ENCODE measurements around the gene PJA1.
A peak's percentile ranks its signal among the peaks of the same experiment; 100 is the strongest.

PJA1 gene

DNA sequence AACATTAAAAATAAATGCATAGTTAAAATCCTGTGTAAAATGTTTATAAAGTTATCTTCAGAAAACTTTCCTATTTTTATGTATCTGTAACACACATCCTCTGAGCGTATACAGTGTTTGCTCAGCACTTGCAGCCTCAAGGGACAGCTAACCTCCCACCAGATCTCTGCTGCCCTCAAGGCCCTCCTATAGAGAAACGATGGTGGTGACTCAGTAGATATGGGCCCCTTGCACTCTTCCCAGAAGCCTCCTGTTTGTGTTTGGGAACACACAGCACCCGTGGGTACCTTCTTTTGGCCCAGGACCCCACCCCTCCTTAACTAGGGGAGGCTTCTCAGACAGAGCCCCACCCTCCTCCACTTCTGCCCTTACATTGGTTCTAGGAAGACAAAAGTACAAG lies 26.7 kb downstream of the PJA1 start:
- Histone ChIP-seq H3K9me3 (replicated peaks; ENCODE audit: low read length) (no peaks in the 10 kb centered on the region), H3K4me2 (ENCODE audit: low read length) (no peak overlapping the region), H3K27me3 (ENCODE audit: control insufficient read depth, insufficient read depth, low read length) (peaks cover 28% of the 10 kb centered on the region), H3K36me3 (ENCODE audit: insufficient read depth, low read length) (no peaks in the 10 kb centered on the region), H3K9ac (ENCODE audit: low read depth, low read length) (no peak overlapping the region), H3K4me1 (ENCODE audit: control insufficient read depth, insufficient read depth, low read length) (peaks cover 10% of the 10 kb centered on the region), H3K4me3 (ENCODE audit: low read length) (no peak overlapping the region)

DNA sequence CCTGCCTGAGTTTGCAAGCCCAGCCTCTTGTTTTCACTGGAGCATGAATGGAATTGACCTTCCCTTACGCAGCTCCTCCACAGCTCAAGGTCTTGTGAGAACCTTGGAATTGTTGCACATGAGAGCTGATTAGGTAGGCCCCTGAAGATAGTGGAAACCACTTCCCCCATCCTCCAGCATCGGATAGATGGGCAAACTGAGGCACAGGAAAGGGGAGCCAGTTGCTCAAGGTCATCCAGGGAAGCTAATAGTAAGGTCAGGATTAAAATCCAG lies 27.2 kb downstream of the PJA1 start:
- H3K27me3 ChIP-seq (ENCODE audit: control insufficient read depth, insufficient read depth, low read length): peaks cover 30% of the 10 kb centered on the region
- H3K9ac ChIP-seq (ENCODE audit: low read depth, low read length): no peak overlapping the region
- H3K36me3 ChIP-seq (ENCODE audit: insufficient read depth, low read length): no peaks in the 10 kb centered on the region
- H3K9me3 ChIP-seq (replicated peaks; ENCODE audit: low read length): no peaks in the 10 kb centered on the region
- peaks cover 10% of the 10 kb centered on the region for H3K4me1 ChIP-seq (ENCODE audit: control insufficient read depth, insufficient read depth, low read length)
- no peak overlapping the region for H3K4me3 ChIP-seq (ENCODE audit: low read length)
- H3K4me2 ChIP-seq (ENCODE audit: low read length): no peak overlapping the region

DNA sequence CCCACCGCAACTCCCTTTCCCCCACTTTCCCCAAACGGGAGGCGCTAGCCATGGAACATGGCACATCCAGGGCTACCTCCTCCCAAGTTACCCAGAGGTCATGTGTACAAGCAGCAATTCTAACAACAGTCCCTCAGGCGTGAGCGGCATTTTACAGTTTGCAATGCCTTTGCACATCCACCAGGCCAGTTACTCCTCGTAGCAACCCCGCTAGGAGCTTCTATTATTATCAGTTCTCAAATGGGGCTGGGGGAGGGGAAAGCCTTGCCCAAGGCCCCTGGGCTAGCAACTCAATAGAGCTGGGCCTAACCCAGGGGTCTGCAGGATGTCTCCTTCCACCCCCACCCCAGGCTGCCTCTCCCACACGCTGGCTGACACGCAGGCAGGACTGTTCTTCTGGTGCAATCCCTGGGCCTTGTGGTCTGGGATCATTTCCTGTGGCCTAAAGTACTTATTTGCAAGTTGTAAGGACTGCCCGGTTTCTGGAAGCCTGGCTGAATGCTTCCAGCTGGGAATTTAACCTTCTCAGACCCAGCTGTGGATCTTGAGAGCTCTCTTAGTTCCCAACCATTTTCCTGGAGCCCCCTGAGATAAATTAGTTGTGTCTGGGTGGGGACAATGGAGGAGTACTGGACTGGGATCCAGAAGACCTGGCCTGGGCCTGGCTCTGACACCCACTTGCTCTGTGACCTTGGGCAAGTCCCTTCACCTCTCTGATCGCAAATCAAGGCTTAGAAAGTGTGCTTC lies 27.7 kb downstream of the PJA1 start:
- H3K36me3 ChIP-seq (ENCODE audit: insufficient read depth, low read length): no peaks in the 10 kb centered on the region
- H3K4me3 ChIP-seq (ENCODE audit: low read length): no peak overlapping the region
- H3K9ac ChIP-seq (ENCODE audit: low read depth, low read length): peak overlapping the region; percentile 26
- H3K4me1 ChIP-seq (ENCODE audit: control insufficient read depth, insufficient read depth, low read length): peaks cover 10% of the 10 kb centered on the region
- no peaks in the 10 kb centered on the region for H3K9me3 ChIP-seq (replicated peaks; ENCODE audit: low read length)
- H3K27me3 ChIP-seq (ENCODE audit: control insufficient read depth, insufficient read depth, low read length): peaks cover 35% of the 10 kb centered on the region
- H3K4me2 ChIP-seq (ENCODE audit: low read length): peak overlapping the region; percentile 47

DNA sequence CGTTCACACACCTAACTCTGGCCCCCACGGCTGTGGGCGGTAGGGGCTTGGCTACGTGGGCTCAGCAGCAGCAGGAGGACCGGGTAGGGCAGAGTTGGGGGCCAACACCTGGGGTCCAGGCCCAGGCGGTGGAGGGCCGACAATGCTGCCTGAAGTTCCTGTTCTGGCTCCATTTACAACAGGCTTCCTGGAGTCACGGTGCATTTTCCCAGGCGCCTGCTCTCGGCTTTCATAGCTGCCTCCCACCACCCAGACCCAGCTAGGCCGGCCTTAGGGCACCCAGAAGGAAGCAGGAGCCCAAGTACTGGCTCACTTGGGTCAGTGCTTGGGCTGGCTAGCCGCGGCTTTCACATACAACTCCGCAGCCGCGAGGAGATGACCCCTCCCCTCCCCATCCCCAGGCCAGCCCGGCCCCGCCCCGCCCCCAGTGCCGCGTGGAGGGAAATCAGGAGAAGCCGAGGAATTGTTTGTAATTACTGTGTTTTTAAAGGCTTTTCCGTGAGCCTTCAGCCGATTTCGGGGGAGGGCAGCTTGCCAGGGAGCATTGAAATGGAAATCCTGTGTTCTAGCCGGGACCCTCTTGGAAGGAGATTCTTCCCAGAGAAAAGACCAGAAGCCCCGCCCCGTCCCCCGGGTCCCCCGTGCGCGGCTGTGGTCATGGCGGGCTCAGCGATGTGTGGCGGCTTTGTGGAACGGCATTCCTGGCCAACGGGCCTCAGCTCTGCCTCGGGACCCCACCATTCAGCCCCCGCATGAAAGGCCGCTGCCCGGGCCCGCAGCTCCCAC lies 28.5 kb downstream of the PJA1 start:
- Histone ChIP-seq H3K4me3 (ENCODE audit: low read length) (no peak overlapping the region), H3K9ac (ENCODE audit: low read depth, low read length) (peak overlapping the region; percentile 26), H3K4me2 (ENCODE audit: low read length) (peak overlapping the region; percentile 47), H3K4me1 (ENCODE audit: control insufficient read depth, insufficient read depth, low read length) (peaks cover 10% of the 10 kb centered on the region), H3K36me3 (ENCODE audit: insufficient read depth, low read length) (no peaks in the 10 kb centered on the region), H3K9me3 (replicated peaks; ENCODE audit: low read length) (no peaks in the 10 kb centered on the region), H3K27me3 (ENCODE audit: control insufficient read depth, insufficient read depth, low read length) (peaks cover 35% of the 10 kb centered on the region)

DNA sequence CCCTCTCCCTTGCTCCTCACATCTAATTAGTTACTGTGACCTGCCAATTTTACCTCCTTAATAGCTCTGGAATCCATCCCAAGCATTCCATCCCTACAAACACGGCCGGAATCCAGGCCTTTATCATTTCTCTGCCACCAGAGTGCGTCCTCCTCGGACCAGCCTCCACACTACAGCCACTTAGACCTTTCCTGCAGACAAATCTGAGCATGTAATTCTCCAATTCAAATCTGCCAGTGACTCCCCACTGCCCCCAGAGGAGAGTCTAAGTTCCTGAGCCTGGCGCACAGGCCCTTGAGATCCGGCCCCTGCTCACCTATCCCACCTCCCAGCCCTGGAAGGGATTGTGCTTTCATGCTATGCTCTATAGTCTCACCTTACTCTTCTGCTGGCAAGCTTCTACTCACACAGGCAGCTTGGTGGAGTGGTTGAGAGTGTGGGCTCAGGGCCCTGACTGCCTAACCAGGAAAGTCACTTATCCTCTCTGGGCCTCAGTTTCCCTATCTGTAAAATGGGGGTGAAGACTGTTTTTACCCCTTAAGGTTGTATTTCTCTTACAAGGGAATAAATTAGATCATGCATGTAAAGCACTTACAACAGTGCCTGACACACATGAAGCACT lies 31.2 kb downstream of the PJA1 start:
- peaks cover 10% of the 10 kb centered on the region for H3K4me1 ChIP-seq (ENCODE audit: control insufficient read depth, insufficient read depth, low read length)
- peaks cover 49% of the 10 kb centered on the region for H3K27me3 ChIP-seq (ENCODE audit: control insufficient read depth, insufficient read depth, low read length)
- H3K36me3 ChIP-seq (ENCODE audit: insufficient read depth, low read length): no peaks in the 10 kb centered on the region
- H3K4me2 ChIP-seq (ENCODE audit: low read length): no peak overlapping the region
- no peak overlapping the region for H3K4me3 ChIP-seq (ENCODE audit: low read length)
- no peaks in the 10 kb centered on the region for H3K9me3 ChIP-seq (replicated peaks; ENCODE audit: low read length)
- H3K9ac ChIP-seq (ENCODE audit: low read depth, low read length): no peak overlapping the region

DNA sequence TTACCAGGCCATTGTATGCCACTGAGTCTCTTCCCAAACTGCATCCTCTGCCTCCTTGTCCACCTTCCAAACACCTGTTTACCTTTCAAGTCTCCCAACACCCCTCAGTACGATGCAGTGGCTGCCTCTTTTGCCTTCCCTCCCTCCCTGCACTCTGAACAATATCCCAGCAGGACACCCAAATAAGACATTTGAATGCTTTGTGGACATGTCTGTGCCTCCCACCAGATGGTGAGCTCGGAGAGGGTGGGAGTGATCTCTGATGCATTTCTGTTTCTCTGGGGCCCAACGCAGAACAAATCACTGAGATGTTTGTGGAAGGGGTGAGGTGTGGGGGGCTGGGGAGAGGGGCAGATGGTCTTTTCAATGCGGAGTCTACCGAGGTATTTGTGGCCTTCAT lies 33.4 kb downstream of the PJA1 start:
- Histone ChIP-seq H3K36me3 (ENCODE audit: insufficient read depth, low read length) (no peaks in the 10 kb centered on the region), H3K4me2 (ENCODE audit: low read length) (no peak overlapping the region), H3K4me1 (ENCODE audit: control insufficient read depth, insufficient read depth, low read length) (peaks cover under 1% of the 10 kb centered on the region), H3K9ac (ENCODE audit: low read depth, low read length) (no peak overlapping the region), H3K27me3 (ENCODE audit: control insufficient read depth, insufficient read depth, low read length) (peaks cover 67% of the 10 kb centered on the region), H3K4me3 (ENCODE audit: low read length) (no peak overlapping the region), H3K9me3 (replicated peaks; ENCODE audit: low read length) (no peaks in the 10 kb centered on the region)

DNA sequence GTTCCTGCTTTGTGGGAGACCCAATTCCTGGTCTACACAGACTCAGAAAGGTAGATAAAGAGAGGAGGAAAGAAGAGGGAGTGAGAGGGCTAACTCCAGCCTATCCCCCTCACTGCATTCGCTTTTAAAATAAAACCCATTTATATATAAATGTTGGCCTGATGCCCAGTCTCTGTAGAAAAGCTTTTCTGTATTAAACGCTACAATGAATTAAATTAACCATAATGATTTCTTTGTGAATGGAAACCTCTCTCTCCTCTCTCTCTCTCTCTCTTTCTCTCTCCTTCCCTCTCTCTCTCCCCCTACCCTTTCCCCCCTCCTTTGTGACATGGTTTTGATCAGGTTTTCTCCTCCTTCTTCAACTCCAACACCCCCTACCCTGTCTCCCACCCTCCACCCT lies 34.8 kb downstream of the PJA1 start:
- H3K27me3 ChIP-seq (ENCODE audit: control insufficient read depth, insufficient read depth, low read length): peaks cover 67% of the 10 kb centered on the region
- no peak overlapping the region for H3K4me2 ChIP-seq (ENCODE audit: low read length)
- H3K4me1 ChIP-seq (ENCODE audit: control insufficient read depth, insufficient read depth, low read length): no peaks in the 10 kb centered on the region
- no peak overlapping the region for H3K4me3 ChIP-seq (ENCODE audit: low read length)
- H3K36me3 ChIP-seq (ENCODE audit: insufficient read depth, low read length): no peaks in the 10 kb centered on the region
- no peaks in the 10 kb centered on the region for H3K9me3 ChIP-seq (replicated peaks; ENCODE audit: low read length)
- H3K9ac ChIP-seq (ENCODE audit: low read depth, low read length): no peak overlapping the region

DNA sequence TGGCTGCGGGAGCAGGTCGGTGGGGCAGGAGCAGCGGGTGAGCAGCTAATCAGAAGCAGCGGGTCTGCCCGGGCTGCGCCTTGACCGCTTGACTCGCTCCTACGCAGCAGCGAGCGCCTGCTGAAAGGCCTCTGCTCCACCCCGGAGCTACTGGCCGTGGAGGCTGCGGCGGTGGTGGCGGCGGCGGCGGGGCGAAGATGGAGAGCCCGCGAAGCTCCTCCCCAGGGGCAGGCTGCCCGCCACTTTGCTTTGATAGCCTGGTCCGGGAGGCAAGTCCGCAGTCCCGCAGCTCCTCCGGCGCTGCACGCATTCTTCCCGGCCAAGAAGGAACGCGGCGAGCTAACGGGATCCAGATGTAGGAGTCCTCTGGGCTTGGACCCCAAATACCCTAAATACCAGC lies 36.7 kb downstream of the PJA1 start:
- peak overlapping the region; percentile 35 for H3K4me2 ChIP-seq (ENCODE audit: low read length)
- H3K36me3 ChIP-seq (ENCODE audit: insufficient read depth, low read length): no peaks in the 10 kb centered on the region
- peaks cover 56% of the 10 kb centered on the region for H3K27me3 ChIP-seq (ENCODE audit: control insufficient read depth, insufficient read depth, low read length)
- H3K4me3 ChIP-seq (ENCODE audit: low read length): no peak overlapping the region
- no peaks in the 10 kb centered on the region for H3K4me1 ChIP-seq (ENCODE audit: control insufficient read depth, insufficient read depth, low read length)
- H3K9me3 ChIP-seq (replicated peaks; ENCODE audit: low read length): no peaks in the 10 kb centered on the region
- no peak overlapping the region for H3K9ac ChIP-seq (ENCODE audit: low read depth, low read length)

DNA sequence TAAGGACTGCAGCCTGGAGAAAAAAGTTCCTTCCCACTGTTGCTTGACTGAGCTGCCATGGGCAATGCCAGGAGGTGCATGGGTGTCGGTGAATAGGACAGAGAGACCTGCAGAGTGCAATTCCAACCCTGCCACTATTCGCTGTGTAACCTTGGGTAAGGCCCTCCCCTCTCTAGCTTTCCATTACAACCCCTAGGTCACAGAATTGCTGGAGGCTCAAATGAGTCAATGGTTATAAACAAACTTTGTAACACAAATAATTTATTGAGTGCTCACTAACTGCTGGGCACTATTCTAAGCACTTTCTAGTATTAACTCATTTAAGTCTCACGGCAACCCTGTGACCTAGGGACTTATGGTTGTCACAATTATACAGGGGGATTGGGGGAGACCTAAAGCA lies 37.8 kb downstream of the PJA1 start:
- peaks cover 45% of the 10 kb centered on the region for H3K27me3 ChIP-seq (ENCODE audit: control insufficient read depth, insufficient read depth, low read length)
- H3K9me3 ChIP-seq (replicated peaks; ENCODE audit: low read length): no peaks in the 10 kb centered on the region
- no peak overlapping the region for H3K4me2 ChIP-seq (ENCODE audit: low read length)
- H3K36me3 ChIP-seq (ENCODE audit: insufficient read depth, low read length): no peaks in the 10 kb centered on the region
- H3K4me3 ChIP-seq (ENCODE audit: low read length): no peak overlapping the region
- no peaks in the 10 kb centered on the region for H3K4me1 ChIP-seq (ENCODE audit: control insufficient read depth, insufficient read depth, low read length)
- no peak overlapping the region for H3K9ac ChIP-seq (ENCODE audit: low read depth, low read length)

DNA sequence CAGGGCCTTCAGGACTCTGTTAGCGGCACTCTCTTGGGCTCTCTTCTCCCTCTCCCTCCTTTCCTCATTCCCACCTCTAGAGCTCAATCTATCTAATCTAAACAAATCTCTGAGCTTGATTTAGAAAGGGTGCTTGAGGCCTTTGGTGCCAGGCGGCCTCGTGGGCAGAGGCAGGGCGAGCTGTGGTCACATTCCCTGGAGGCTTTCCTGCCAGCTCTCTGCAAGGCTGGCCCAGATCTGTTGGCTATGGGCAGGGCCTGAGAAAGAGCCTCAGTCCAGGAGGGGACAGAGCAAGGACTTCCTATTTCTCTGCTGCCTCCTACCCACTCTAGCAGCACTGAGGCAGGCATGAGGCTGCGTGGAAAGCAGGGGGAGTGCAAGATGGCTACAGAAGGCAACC lies 38.6 kb downstream of the PJA1 start:
- no peaks in the 10 kb centered on the region for H3K9me3 ChIP-seq (replicated peaks; ENCODE audit: low read length)
- H3K4me2 ChIP-seq (ENCODE audit: low read length): no peak overlapping the region
- no peaks in the 10 kb centered on the region for H3K4me1 ChIP-seq (ENCODE audit: control insufficient read depth, insufficient read depth, low read length)
- no peak overlapping the region for H3K4me3 ChIP-seq (ENCODE audit: low read length)
- H3K27me3 ChIP-seq (ENCODE audit: control insufficient read depth, insufficient read depth, low read length): peaks cover 42% of the 10 kb centered on the region
- no peaks in the 10 kb centered on the region for H3K36me3 ChIP-seq (ENCODE audit: insufficient read depth, low read length)
- H3K9ac ChIP-seq (ENCODE audit: low read depth, low read length): no peak overlapping the region

DNA sequence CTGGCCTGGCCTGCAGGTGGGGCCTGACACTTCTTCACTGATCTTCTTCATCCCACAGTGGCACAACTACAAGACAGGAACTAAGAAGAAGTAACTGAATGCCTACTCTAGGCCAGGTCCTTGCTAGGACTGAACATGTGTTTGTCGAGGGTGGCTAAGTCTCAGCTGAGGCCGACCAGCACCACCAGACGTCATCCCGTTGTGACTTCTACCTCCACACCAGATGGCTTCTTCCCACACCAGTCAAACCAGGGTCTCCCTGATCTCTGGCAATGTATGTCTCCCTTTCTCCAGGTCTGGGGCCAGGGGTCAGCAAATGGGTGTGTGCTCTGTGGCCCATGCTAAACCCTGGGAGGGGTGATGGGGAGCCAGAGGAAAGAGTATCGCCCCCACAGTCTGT lies 40.2 kb downstream of the PJA1 start:
- H3K9me3 ChIP-seq (replicated peaks; ENCODE audit: low read length): no peaks in the 10 kb centered on the region
- no peaks in the 10 kb centered on the region for H3K36me3 ChIP-seq (ENCODE audit: insufficient read depth, low read length)
- H3K27me3 ChIP-seq (ENCODE audit: control insufficient read depth, insufficient read depth, low read length): peaks cover 37% of the 10 kb centered on the region
- H3K9ac ChIP-seq (ENCODE audit: low read depth, low read length): no peak overlapping the region
- no peaks in the 10 kb centered on the region for H3K4me1 ChIP-seq (ENCODE audit: control insufficient read depth, insufficient read depth, low read length)
- no peak overlapping the region for H3K4me2 ChIP-seq (ENCODE audit: low read length)
- no peak overlapping the region for H3K4me3 ChIP-seq (ENCODE audit: low read length)

Data from skeletal muscle satellite cell (primary cell).